HG03439 (cell line): ENCODE results near the gene HNRNPLL.
A peak's percentile ranks its signal among the peaks of the same experiment; 100 is the strongest.
"Not testable (repeated sequence)": the region's sequence is repeated elsewhere in the genome, so short reads cannot be mapped to it uniquely, and the experiment has no call there.

Source experiments
- ATAC-seq: cut with Tn5 transposase; IDR thresholded peaks from one replicate; pipeline ENCODE4 v1.9.1; 2021; ENCODE audit warnings: mild to moderate bottlenecking, moderate library complexity; ENCODE audit not compliant: unreplicated experiment

HNRNPLL gene

GRCh38 chr2:38602732-38603401 is at the start of gene HNRNPLL:
Gene HNRNPLL (minus strand): TSS chr2:38602928. CDS start chr2:38602626, 302 bp downstream.
- ATAC-seq, result peak; percentile 77

DNA sequence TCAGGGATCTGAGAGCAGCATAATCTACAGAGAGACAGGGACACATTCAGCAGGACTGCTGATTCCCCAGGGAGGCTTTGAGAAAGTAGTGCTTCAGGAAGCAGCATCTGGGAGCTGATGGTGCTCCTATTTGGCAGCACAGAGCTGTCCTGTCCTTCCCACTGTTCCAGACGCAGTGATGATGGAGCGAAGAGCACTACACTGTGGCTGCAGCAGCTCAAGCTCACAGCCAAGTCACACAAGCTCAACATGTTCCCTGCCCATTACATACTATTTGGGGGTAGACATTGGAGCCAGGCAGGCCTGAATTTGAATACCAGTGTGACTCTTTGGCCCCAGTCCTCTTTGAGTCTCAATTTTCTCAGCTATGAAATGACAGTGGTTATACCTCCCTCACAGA is 48.0 kb upstream of the HNRNPLL start:
- no peak for ATAC-seq

- no peak for ATAC-seq
These were observed 47.3 kb upstream of the HNRNPLL start for GRCh38 chr2:38650012-38650411.

GRCh38 chr2:38649176-38649728 is 46.5 kb upstream of the HNRNPLL start:
- ATAC-seq, result no peak

- ATAC-seq, result no peak
These were observed 45.5 kb upstream of the HNRNPLL start for GRCh38 chr2:38648107-38648761.

DNA sequence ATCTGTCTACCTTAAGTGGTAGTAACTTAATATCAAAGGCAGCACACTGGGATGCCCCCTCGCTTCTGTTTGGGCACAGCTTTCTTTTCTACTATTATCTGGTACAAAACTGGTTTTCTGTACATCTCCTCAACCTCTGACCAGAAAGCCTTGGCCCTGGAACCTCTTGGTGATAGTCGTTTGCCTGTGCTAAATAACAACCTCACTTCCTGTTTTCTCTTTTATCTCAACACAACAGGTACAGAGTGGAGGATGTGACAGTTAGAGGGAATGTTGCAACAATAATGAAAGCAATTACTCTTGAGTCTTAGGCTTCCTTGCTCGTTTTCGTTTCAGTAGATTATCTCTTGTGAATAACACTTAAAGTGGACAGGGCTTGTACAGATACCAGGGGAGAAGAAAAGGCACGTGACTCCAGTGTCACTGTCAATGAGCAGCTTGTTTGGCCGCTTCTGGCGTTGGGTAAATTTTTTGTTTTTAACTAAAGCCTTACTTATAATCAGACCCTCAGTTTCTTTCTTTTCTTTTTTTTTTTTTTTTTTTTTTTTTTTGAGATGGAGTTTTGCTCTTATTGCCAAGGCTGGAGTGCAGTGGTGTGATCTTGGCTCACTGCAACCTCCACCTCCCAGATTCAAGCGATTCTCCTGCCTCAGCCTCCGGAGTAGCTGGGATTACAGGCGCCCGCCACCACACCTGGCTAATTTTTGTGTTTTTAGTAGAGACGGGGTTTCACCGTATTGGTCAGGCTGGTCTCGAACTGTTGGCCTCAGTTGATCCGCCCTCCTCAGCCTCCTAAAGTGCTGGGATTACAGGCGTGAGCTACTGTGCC is 41.2 kb upstream of the HNRNPLL start:
- not testable (repeated sequence) for ATAC-seq

- no peak for ATAC-seq
These were observed 40.4 kb upstream of the HNRNPLL start for GRCh38 chr2:38643021-38643671.

DNA sequence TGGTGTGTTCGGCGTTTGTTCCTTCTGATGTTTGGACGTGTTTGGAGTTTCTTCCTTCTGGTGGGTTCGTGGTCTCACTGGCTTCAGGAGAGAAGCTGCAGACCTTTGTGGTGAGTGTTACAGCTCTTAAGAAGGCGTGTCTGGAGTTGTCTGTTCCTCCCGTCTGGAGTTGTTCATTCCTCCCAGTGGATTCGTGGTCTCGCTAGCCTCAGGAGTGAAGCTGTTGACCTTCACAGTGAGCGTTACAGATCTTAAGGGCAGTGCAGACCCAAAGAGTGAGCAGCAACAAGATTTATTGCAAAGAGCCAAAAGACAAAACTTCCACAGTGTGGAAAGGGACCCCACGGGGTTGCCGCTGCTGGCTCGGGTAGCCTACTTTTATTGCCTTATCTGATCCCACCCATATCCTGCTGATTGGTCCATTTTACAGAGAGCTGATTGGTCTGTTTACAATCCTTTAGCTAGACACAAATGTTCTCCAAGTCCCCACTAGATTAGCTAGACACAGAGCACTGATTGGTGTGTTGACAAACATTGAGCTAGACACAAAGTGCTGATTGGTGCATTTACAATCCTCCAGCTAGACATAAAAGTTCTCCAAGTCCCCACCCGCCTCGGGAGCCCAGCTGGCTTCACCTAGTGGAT is 39.8 kb upstream of the HNRNPLL start:
- ATAC-seq, result not testable (repeated sequence)

DNA sequence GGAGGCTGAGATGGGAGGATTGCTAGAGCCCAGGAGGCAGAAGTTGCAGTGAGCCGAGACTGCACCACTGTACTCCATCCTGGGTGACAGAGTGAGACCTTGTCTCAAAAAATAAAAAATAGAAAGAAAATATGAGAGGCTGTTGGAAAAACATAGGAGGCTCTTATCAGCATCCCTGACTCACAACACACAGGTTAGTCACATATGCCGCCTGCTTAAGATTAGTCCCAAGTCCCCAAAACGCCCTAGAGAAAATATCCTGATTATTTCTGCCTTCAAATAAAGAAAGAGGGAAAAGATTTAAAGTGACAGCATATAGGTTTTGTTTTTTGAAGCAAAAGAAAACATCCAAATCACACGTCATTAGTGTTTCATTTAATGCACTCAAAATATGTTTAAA is 33.3 kb upstream of the HNRNPLL start:
- ATAC-seq, result no peak

DNA sequence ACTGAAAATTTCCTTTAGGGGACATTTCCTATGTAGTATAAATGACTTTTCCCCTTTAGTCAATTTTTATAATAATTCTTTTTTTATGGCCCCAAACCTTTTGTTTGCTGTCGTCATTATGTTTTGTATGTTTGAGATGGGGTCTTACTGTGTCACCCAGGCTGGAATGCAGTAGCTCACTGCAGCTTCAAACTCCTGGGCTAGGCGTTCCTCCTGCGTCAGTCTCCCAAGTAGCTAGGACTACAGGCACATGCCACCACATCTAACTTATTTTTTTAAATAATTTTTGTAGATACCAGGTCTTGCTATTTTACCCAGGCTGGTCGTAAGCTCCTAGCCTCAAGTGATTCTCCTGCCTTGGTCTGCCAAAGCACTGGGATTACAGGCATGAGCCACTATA is 32.4 kb upstream of the HNRNPLL start:
- ATAC-seq, result no peak

- ATAC-seq, result peak; percentile 90
These were observed 32.0 kb upstream of the HNRNPLL start for GRCh38 chr2:38634684-38635083.

GRCh38 chr2:38633895-38634294 is 31.2 kb upstream of the HNRNPLL start:
- no peak for ATAC-seq

DNA sequence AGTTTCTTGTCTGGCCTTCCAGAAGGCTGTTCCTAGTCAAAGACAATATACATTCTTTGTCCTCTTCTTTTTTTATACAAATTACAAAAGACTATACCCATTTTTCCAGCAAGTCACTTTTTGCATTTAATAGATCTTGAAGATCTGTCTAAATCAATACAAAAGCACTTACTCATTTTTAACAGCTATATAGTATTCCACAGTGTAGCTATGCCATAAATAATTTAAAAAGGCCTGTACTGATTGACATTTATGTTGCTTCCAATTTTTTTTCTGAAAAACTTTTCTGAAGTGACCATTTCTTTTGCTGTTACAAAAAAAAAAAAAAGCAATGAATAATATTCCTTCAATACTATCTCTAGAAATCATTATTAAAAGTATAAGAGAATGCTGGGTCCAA is 30.3 kb upstream of the HNRNPLL start:
- ATAC-seq, result no peak

DNA sequence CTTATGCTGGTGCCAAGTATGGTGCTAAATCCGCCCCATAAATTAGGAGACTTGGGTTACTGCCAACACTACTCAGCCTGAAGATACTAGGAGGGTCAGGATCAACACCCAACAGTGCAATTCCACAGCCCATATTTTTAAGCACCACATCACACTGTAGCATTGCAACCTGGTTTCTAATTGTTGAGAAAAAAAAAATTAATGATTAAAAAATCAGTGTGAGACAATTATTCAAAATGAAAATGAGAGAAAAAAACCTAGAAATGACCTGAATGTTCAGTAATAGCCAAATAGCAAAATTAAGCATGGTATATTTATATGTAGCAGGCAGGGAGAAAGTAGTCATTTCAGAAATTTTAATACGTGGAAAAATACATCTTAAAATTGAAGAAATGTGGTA is 29.2 kb upstream of the HNRNPLL start:
- ATAC-seq, result no peak

- no peak for ATAC-seq
These were observed 27.0 kb upstream of the HNRNPLL start for GRCh38 chr2:38629684-38630083.

- ATAC-seq, result no peak
These were observed 24.7 kb upstream of the HNRNPLL start for GRCh38 chr2:38627391-38627790.

DNA sequence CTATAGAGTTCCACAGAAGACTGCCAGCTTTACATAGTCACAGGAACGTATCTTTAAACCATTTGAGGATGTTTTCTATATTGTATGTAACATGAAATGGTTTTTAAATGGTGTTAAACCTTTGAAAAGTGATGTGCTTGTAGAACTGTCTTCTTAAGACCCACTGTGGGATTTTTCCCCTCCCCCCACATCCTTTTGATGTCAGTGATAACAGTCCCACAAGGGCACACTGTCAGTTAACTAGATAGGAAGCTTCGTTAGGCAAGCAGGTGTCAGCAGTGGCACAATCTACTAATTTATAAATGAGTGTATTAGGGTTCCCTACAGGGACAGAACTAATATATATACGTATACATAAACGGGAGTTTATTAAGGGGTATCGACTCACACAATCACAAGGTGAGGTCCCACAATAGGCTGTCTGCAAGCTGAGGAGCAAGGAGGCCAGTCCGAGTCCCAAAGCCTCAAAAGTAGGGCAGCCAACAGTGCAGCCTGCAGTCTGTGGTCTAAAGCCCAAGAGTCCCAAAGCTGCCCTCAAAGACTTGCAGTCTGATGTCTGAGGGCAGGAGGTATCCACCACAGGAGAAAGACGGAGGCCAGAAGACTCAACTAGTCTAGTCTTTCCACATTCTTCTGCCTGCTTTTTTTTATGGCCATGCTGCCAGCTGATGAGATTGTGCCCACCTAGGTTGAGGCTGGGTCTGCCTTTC is 23.8 kb upstream of the HNRNPLL start:
- no peak for ATAC-seq

DNA sequence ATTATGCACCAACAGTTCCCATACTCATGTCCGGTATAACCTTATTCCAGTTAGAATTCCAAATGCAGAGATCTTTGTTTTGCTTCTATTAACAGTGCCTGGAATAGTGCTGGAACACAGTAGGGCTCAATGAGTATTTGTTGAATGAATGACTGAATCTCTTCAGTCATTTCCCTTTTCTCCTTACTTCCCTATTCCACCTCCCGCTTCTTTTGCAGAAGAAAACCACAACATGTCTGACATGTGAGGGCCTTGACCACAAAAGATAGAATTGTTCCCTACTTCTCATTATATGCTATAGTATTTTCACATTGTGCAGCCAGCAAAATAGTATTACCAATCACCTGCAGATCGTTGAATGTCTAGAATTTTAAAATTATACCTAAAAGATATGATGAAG is 19.5 kb upstream of the HNRNPLL start:
- no peak for ATAC-seq

GRCh38 chr2:38621018-38621417 is 18.3 kb upstream of the HNRNPLL start:
- no peak for ATAC-seq
